Measurements from ENCODE around the gene APBA1.

APBA1 gene

DNA sequence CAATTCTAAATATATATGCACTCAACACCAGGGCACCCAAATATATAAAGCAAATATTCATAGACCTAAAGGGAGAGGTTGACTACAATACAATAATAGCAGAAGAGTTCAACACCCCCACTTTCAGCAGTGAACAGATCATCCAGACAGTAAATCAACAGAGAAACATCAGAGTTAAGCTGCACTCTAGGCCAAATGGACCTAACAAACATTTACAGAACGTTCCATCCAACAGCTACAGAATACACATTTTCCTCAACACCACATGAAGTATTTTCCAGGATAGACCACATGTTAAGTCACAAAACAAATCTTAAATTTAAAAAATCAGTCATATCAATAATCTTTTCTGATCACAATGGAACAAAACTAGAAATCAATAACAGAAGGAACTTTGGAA lies 18.9 kb downstream of the APBA1 start:
- no peak for FAIRE-seq
- DNase-seq (ENCODE audit: insufficient read length), result no peak
- TF ChIP-seq TAF1 (IDR thresholded peaks at IDR 0.05; ENCODE audit: borderline replicate concordance, low read depth, low read length) (no peak), POLR2AphosphoS5 (IDR thresholded peaks at IDR 0.05; ENCODE audit: low read depth, low read length) (no peak), POLR2A (IDR thresholded peaks at IDR 0.05; ENCODE audit: low read depth, low read length) (no peak)

DNA sequence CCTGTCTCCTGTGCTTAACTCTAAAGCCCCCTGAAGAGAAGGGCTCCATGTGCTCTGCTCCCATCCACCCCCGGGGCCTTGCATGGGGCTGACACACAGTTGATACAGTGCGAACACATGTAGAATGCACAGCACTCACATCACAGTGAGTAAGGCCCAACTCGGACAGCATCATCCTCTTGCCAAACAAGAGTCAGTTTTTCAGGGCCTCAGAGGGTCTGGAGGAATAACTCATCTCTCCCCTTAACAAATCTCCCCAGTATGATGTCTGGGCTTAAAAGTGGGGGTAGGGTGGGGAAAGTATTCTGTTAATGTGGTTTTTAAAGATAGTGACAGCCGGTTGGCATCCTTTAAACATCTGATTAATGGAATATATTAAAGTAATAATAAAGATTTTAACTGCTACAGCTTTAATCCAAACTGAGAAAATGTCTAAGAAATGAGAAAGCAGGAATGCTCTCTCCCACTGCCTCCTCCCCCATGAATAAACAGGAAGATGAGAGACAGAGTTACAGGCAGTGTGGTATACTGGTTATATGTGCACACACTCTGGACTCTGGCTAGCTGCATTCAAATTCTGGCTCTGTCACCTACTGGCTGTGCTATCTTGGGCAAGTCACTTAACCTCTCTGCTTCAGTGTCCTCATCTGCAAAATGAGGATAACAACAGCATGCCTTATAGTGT lies 22.5 kb downstream of the APBA1 start:
- no peak for FAIRE-seq
- TF ChIP-seq POLR2A (IDR thresholded peaks at IDR 0.05; ENCODE audit: low read depth, low read length) (no peak), POLR2AphosphoS5 (IDR thresholded peaks at IDR 0.05; ENCODE audit: low read depth, low read length) (no peak), TAF1 (IDR thresholded peaks at IDR 0.05; ENCODE audit: borderline replicate concordance, low read depth, low read length) (no peak)

GRCh38 chr9:69647804-69648203 lies 24.4 kb downstream of the APBA1 start:
- DNase-seq (ENCODE audit: insufficient read length) (no peak), FAIRE-seq (no peak)
- TF ChIP-seq POLR2A (IDR thresholded peaks at IDR 0.05; ENCODE audit: low read depth, low read length), result no peak
- TF ChIP-seq TAF1 (IDR thresholded peaks at IDR 0.05; ENCODE audit: borderline replicate concordance, low read depth, low read length), result no peak
- TF ChIP-seq POLR2AphosphoS5 (IDR thresholded peaks at IDR 0.05; ENCODE audit: low read depth, low read length), result no peak

More for the DNA sequence above, 22.5 kb downstream of the APBA1 start:
- no peak for DNase-seq (ENCODE audit: insufficient read length)

DNA sequence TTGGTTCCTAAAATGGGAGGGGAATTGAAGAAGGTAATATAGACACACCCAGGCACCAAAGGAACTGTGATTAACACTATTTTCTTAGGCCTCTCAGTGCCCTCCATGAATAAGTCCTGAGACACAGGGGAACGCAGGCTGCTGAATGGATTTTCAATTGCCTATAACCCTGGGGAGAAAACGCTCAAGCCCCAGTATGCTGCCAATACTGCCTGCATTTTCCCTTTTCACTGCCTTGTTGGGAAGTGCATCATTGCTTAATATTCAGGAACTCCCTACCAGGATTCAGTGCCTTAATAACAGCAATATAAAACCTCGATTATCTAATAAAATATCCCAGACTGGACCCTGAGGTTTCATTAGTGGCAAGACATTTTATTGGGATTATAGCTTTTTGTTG lies 25.4 kb downstream of the APBA1 start:
- FAIRE-seq, result no peak
- DNase-seq (ENCODE audit: insufficient read length), result no peak
- TF ChIP-seq TAF1 (IDR thresholded peaks at IDR 0.05; ENCODE audit: borderline replicate concordance, low read depth, low read length) (no peak), POLR2AphosphoS5 (IDR thresholded peaks at IDR 0.05; ENCODE audit: low read depth, low read length) (no peak), POLR2A (IDR thresholded peaks at IDR 0.05; ENCODE audit: low read depth, low read length) (no peak)

- DNase-seq (ENCODE audit: insufficient read length), result no peak
- TF ChIP-seq POLR2AphosphoS5 (IDR thresholded peaks at IDR 0.05; ENCODE audit: low read depth, low read length), result no peak
- no peak for TF ChIP-seq POLR2A (IDR thresholded peaks at IDR 0.05; ENCODE audit: low read depth, low read length)
These were observed 26.7 kb downstream of the APBA1 start for GRCh38 chr9:69645488-69645887.

DNA sequence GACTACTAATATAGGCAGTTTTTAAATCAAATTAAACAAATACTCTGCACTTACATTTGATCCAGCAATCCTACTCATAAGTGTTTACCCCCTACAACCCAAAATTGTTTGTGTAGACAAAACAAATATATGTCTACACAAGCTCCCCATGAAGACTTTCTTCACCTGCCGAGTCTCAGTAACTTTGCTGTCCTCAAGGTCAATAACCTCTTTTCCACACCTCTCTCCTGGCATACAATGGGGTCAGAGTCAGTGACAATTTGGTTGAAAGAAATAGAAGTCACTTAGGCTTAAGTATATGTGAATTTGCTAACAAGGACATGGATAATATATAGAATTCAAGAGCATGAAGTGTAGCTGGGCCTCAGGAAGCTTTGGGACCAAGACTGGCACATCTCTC lies 29.1 kb downstream of the APBA1 start:
- no peak for TF ChIP-seq POLR2A (IDR thresholded peaks at IDR 0.05; ENCODE audit: low read depth, low read length)
- TF ChIP-seq TAF1 (IDR thresholded peaks at IDR 0.05; ENCODE audit: borderline replicate concordance, low read depth, low read length), result no peak
- no peak for TF ChIP-seq POLR2AphosphoS5 (IDR thresholded peaks at IDR 0.05; ENCODE audit: low read depth, low read length)
- DNase-seq (ENCODE audit: insufficient read length), result no peak
- no peak for FAIRE-seq

More at GRCh38 chr9:69645488-69645887, 26.7 kb downstream of the APBA1 start:
- FAIRE-seq, result no peak

DNA sequence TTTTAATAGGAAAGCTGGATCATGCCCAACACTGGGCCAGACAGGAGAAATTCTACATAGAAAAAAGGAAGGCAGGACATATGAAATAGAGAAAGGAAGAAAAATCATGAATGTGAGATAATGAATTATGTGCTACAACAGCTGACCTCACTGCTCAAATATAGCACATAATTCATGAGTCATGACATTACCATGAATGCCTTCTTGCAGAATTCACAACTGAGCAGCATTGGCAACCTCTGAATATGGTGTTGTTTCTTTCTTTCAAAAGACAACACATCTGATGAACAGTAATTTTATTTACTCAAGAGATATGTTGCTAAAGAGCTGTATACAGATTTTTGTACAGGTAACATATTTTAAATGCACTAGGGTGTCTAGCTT lies 34.4 kb downstream of the APBA1 start:
- no peak for DNase-seq (ENCODE audit: insufficient read length)
- TF ChIP-seq POLR2AphosphoS5 (IDR thresholded peaks at IDR 0.05; ENCODE audit: low read depth, low read length) (no peak), TAF1 (IDR thresholded peaks at IDR 0.05; ENCODE audit: borderline replicate concordance, low read depth, low read length) (no peak), POLR2A (IDR thresholded peaks at IDR 0.05; ENCODE audit: low read depth, low read length) (no peak)
- no peak for FAIRE-seq

DNA sequence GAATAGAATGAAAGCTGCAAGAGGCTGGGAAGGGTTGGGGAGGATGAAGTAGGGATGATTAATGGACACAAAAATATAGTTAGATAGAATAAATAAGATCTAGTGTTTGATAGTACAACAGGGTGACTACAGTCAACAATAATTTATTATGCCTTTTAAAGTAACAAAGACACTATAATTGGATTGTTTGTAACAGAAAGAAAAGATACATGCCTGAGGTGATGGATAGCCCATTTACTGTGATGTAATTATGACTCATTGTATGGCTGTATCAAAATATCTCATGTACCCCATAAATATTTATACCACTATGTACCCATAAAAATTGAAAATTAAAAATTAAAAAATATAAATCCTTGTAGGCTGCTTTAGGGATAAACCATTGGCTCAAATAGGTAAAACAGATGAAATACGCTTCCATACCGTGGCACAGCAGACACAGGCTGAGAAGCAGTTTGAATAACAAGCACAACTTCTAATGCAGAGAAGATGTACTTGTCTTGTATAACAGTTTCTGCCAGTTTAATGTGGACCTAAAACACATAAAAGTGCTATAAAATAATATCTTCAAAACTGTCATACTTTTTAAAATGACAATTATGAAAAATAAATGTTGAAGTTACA lies 34.9 kb downstream of the APBA1 start:
- no peak for DNase-seq (ENCODE audit: insufficient read length)

GRCh38 chr9:69633716-69634115 lies 38.5 kb downstream of the APBA1 start:
- no peak for FAIRE-seq

More for the DNA sequence above, 34.9 kb downstream of the APBA1 start:
- no peak for FAIRE-seq
- TF ChIP-seq TAF1 (IDR thresholded peaks at IDR 0.05; ENCODE audit: borderline replicate concordance, low read depth, low read length) (no peak), POLR2AphosphoS5 (IDR thresholded peaks at IDR 0.05; ENCODE audit: low read depth, low read length) (no peak), POLR2A (IDR thresholded peaks at IDR 0.05; ENCODE audit: low read depth, low read length) (no peak)

DNA sequence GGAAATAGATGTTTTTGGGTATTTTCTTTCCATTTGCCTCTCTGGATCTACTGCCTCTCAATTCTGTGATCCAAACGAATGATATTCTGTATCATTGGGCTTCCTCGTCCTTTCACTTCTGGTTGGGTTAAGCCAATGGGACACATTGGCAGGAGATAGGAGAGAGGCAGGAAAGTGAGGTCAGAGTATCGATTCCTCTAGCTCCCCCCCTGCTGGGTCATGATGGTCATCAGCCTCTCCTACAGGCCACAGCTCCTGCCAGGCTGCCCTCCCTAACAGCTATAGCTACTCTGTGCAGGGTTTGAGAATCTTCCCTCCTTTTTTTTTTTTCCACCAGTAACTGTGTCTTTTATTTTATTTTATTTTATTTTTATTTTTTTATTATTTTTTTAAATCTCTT lies 39.4 kb downstream of the APBA1 start:
- no peak for TF ChIP-seq POLR2AphosphoS5 (IDR thresholded peaks at IDR 0.05; ENCODE audit: low read depth, low read length)
- no peak for DNase-seq (ENCODE audit: insufficient read length)
- FAIRE-seq, result no peak

More at GRCh38 chr9:69633716-69634115, 38.5 kb downstream of the APBA1 start:
- no peak for DNase-seq (ENCODE audit: insufficient read length)
- TF ChIP-seq TAF1 (IDR thresholded peaks at IDR 0.05; ENCODE audit: borderline replicate concordance, low read depth, low read length) (no peak), POLR2A (IDR thresholded peaks at IDR 0.05; ENCODE audit: low read depth, low read length) (no peak), POLR2AphosphoS5 (IDR thresholded peaks at IDR 0.05; ENCODE audit: low read depth, low read length) (no peak)

- no peak for TF ChIP-seq TAF1 (IDR thresholded peaks at IDR 0.05; ENCODE audit: borderline replicate concordance, low read depth, low read length)
- no peak for TF ChIP-seq POLR2A (IDR thresholded peaks at IDR 0.05; ENCODE audit: low read depth, low read length)
- TF ChIP-seq POLR2AphosphoS5 (IDR thresholded peaks at IDR 0.05; ENCODE audit: low read depth, low read length), result no peak
- DNase-seq (ENCODE audit: insufficient read length) (no peak), FAIRE-seq (no peak)
These were observed 44.9 kb downstream of the APBA1 start for GRCh38 chr9:69627281-69627680.

DNA sequence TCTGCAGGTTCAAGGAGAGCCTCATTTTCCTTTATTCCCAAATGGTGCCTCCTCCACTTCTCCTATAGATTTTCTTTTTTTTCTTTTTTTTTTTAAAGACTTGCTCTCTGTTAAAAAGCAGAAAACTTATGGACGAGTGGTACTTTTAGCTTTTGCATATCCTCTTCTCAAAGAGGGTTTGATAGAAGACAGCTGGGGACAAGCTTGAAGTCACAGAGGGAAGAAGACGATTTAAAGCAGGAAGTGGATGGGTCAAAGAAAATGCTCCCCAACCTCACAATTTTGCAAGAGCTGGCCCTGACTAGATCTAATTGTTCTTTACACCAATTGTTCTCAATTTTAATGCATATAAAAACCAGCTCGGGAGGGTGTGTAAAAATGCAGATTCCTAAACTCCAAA lies 48.9 kb downstream of the APBA1 start:
- DNase-seq (ENCODE audit: insufficient read length) (no peak), FAIRE-seq (no peak)
- TF ChIP-seq TAF1 (IDR thresholded peaks at IDR 0.05; ENCODE audit: borderline replicate concordance, low read depth, low read length), result no peak
- no peak for TF ChIP-seq POLR2AphosphoS5 (IDR thresholded peaks at IDR 0.05; ENCODE audit: low read depth, low read length)
- no peak for TF ChIP-seq POLR2A (IDR thresholded peaks at IDR 0.05; ENCODE audit: low read depth, low read length)
